CD4-positive, alpha-beta T cell (primary cell): ENCODE measurements around the gene APOBEC3A. TPM values are rescaled to one million over a fixed set of nuclear protein-coding genes. Genes with fewer than 3 reads are reported as not detected.
"Not testable (repeated sequence)": the region's sequence is repeated elsewhere in the genome, so short reads cannot be mapped to it uniquely, and the experiment has no call there.

Source experiments
- ATAC-seq: fragments of 200-7000 bp; cut with Tn5 transposase; one replicate; pipeline ENCODE4 v1.10.0; 2022; ENCODE audit warnings: mild to moderate bottlenecking; ENCODE audit not compliant: poor library complexity
- CTCF ChIA-PET: fragments of 350-600 bp; sonication (Branson Sonifier 250); formaldehyde crosslinking; loops from one replicate; lab custom pipeline; 2021; ENCODE audit warnings: antibody characterized with exemption, inconsistent platforms; lab: Charles Lee
- POLR2A ChIA-PET: fragments of 350-600 bp; sonication (Branson Sonifier 250); formaldehyde crosslinking; loops from one replicate; lab custom pipeline; 2021; ENCODE audit warnings: antibody characterized with exemption, inconsistent platforms; lab: Charles Lee
- DNase-seq, 14 experiments: peaks; one replicate each; pipeline ENCODE4 v3.0.0-alpha.2; 2013 to 2020; ENCODE audit warnings: mixed read lengths in 2 of 14
- H3K27ac ChIP-seq, 2 donors: one replicate each; pipeline versions ENCODE4 v1.5.1 to v1.7.0; 2013; ENCODE audit warnings: low read length in 2 of 2, low read depth in 1 of 2, mild to moderate bottlenecking in 1 of 2
- H3K27me3 ChIP-seq, 2 experiments: 1 replicate in 1 of 2; 2 replicates in 1 of 2; pipeline versions ENCODE4 v1.6.1 to v1.7.0; 2013; ENCODE audit warnings: low read length in 2 of 2, control low read depth in 1 of 2, mild to moderate bottlenecking in 1 of 2, moderate library complexity in 1 of 2; ENCODE audit not compliant: insufficient read depth in 2 of 2, control insufficient read depth in 1 of 2
- H3K36me3 ChIP-seq: one replicate; pipeline ENCODE4 v1.6.1; 2013; ENCODE audit warnings: low read length, control low read depth; ENCODE audit not compliant: insufficient read depth
- H3K4me1 ChIP-seq: one replicate; pipeline ENCODE4 v1.6.1; 2013; ENCODE audit warnings: low read length, control low read depth; ENCODE audit not compliant: insufficient read depth
- H3K4me3 ChIP-seq: one replicate; pipeline ENCODE4 v1.5.1; 2013; ENCODE audit warnings: mild to moderate bottlenecking, low read length, moderate library complexity
- H3K9me3 ChIP-seq, 2 experiments: 1 replicate in 1 of 2; 2 replicates in 1 of 2; pipeline versions ENCODE4 v1.6.1 to v1.7.0; 2013; ENCODE audit warnings: low read length in 2 of 2, mild to moderate bottlenecking in 2 of 2, control low read depth in 1 of 2, moderate library complexity in 1 of 2; ENCODE audit not compliant: control insufficient read depth in 1 of 2, insufficient read depth in 1 of 2
- H3K27ac Mint-ChIP-seq: one replicate; pipeline ENCODE4 v1.8.0; 2020; ENCODE audit warnings: mixed read lengths
- H3K27me3 Mint-ChIP-seq: one replicate; pipeline ENCODE4 v1.8.0; 2021; ENCODE audit warnings: mixed read lengths
- H3K36me3 Mint-ChIP-seq: one replicate; pipeline ENCODE4 v1.8.0; 2021; ENCODE audit warnings: low read depth, mixed read lengths
- H3K4me1 Mint-ChIP-seq: one replicate; pipeline ENCODE4 v1.8.0; 2021; ENCODE audit warnings: low read depth, mixed read lengths
- H3K4me3 Mint-ChIP-seq: one replicate; pipeline ENCODE4 v1.8.0; 2020; ENCODE audit warnings: mild to moderate bottlenecking, mixed read lengths
- H3K9me3 Mint-ChIP-seq: one replicate; pipeline ENCODE4 v1.8.0; 2020; ENCODE audit warnings: mixed read lengths
- intact Hi-C, 2 experiments: fragments of 100-400 bp; cut with DNase I in 1 of 2; cut with micrococcal nuclease in 1 of 2; formaldehyde crosslinking; loops; one replicate each; pipeline versions ENCODE4 v1.15.1 to v1.9.0; 2023 to 2025; cut with DNase I, micrococcal nuclease
- total RNA-seq, 174 experiments: library from RNA in 2 of 174; stranded (reverse) in 2 of 174; gene quantifications; one replicate each; pipeline ENCODE4 v1.2.3 and lab custom pipeline; 2021 to 2026
- TF ChIP-seq, protein P1 (sequence below): fragments of 200-600 bp; IDR thresholded peaks from one replicate; pipeline ENCODE4 v1.8.0; 2022; ENCODE audit warnings: antibody characterized with exemption, mild to moderate bottlenecking

The APOBEC3A gene
- total RNA-seq, 2 experiments from 2014 or later: 0.74 to 1.6 TPM

DNA sequence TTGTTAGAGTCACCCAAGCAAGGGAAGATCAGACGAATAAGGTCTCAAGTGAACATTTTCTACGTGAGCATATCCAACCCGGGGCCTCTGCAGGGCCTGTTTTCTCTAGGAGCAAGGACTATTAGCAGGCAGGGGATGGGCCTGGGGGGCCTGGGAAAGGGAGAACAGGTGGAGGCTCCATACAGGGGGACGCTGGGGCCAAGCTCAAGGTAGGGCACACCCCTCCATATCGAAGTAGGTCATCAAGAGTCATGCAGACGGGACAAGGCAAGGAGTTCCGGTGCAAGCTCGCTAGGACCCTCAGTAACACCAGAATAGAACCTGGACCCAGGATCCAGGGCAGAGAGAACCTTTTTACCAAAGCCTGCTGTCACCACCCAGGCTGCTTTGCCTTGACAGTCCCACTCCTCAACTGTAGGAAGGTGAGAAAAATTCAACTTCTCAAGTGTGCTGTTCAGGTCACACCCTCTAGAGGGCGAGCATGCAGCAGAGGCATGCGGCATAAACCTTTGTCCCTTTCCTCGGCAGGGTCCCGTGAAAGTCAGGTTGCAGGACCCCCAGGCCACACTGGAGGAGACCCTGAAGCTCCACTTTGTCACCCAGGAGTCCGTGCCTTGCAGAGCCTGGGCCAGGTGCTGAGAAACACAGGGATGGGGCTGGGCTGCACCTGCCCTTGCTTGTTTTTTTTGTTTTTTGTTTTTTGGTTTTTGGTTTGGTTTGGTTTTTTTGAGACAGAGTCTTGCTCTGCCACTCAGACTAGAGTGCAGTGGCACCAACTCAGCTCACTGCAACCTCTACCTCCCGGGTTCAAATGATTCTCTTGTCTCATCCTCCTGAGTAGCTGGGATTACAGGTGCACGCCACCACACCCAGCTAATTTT lies 16.1 kb downstream of the APOBEC3A start:
- H3K27me3 ChIP-seq: no peaks in the 10 kb centered on the region
- H3K4me3 Mint-ChIP-seq: no peak overlapping the region
- intact Hi-C loops: loop anchor here (1.0 kb wide), 1 partner anchor 30 kb away; no protein-coding TSS in a partner anchor
- H3K4me1 ChIP-seq: peaks cover 13% of the 10 kb centered on the region
- H3K27ac ChIP-seq: no peak overlapping the region
- ChIA-PET CTCF (interaction anchor here (0.8 to 1.6 kb wide), 4 partner anchors 11 to 146 kb away, joined by 3 to 10 read pairs (median 4); no protein-coding TSS in a partner anchor), POLR2A (interaction anchor here (1.8 kb wide), 1 partner anchor 30 kb away, joined by 5 read pairs; no protein-coding TSS in a partner anchor)
- ATAC-seq (peak; percentile 90), DNase-seq (peak; percentile 11 to 82 (median 45))
- no peaks in the 10 kb centered on the region for H3K36me3 Mint-ChIP-seq
- no peak overlapping the region for H3K27ac Mint-ChIP-seq
- no peaks in the 10 kb centered on the region for H3K9me3 ChIP-seq
- TF ChIP-seq, protein P1, sequence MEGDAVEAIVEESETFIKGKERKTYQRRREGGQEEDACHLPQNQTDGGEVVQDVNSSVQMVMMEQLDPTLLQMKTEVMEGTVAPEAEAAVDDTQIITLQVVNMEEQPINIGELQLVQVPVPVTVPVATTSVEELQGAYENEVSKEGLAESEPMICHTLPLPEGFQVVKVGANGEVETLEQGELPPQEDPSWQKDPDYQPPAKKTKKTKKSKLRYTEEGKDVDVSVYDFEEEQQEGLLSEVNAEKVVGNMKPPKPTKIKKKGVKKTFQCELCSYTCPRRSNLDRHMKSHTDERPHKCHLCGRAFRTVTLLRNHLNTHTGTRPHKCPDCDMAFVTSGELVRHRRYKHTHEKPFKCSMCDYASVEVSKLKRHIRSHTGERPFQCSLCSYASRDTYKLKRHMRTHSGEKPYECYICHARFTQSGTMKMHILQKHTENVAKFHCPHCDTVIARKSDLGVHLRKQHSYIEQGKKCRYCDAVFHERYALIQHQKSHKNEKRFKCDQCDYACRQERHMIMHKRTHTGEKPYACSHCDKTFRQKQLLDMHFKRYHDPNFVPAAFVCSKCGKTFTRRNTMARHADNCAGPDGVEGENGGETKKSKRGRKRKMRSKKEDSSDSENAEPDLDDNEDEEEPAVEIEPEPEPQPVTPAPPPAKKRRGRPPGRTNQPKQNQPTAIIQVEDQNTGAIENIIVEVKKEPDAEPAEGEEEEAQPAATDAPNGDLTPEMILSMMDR: peak; percentile 88
- no peaks in the 10 kb centered on the region for H3K36me3 ChIP-seq
- H3K4me1 Mint-ChIP-seq: peaks cover 4% of the 10 kb centered on the region
- peaks cover 20% of the 10 kb centered on the region for H3K27me3 Mint-ChIP-seq
- no peak overlapping the region for H3K4me3 ChIP-seq
- no peaks in the 10 kb centered on the region for H3K9me3 Mint-ChIP-seq

DNA sequence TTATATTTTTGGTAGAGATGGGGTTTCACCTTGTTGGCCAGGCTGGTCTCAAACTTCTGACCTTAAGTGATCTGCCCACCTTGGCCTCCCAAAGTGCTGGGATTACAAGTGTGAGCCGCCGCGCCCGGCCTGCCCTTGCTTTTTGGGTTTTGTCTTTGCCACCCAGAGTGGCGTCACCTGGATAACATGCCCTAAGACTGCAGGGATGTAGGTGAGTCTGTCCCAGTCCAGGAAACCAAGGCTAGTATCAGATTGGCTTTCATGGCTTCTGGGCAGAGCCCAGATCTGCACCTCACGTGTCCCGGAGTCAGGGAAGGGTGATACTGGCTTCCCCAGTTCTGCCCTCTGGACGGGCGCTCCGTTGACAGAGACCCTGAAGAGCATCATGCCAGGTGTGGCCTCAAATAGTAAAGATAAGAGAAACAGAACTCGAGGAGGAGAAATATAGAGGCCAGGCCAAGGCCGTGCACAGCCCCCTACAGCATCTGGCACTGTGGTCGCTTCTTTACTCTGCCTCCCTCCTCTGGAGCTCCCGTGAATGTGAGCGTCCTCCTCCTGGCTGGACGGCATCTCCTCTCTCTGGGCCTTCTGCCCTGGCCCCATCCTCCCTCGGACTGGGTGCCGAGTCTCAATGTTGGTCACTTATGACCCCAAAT lies 16.9 kb downstream of the APOBEC3A start:
- Histone ChIP-seq H3K27ac (no peak overlapping the region), H3K27me3 (no peaks in the 10 kb centered on the region), H3K36me3 (no peaks in the 10 kb centered on the region), H3K4me1 (peaks cover 11% of the 10 kb centered on the region), H3K9me3 (no peaks in the 10 kb centered on the region), H3K4me3 (no peak overlapping the region)
- Mint-ChIP-seq H3K27ac (no peak overlapping the region), H3K4me1 (peaks cover 4% of the 10 kb centered on the region), H3K4me3 (no peak overlapping the region), H3K36me3 (no peaks in the 10 kb centered on the region), H3K27me3 (peaks cover 20% of the 10 kb centered on the region), H3K9me3 (no peaks in the 10 kb centered on the region)
- ATAC-seq: no peak
- intact Hi-C loops: no loop called here
- TF ChIP-seq, protein P1: no peak
- ChIA-PET CTCF (interaction anchor here (0.8 to 1.6 kb wide), 4 partner anchors 11 to 145 kb away, joined by 3 to 10 read pairs (median 4); no protein-coding TSS in a partner anchor), POLR2A (interaction anchor here (1.8 kb wide), 1 partner anchor 29 kb away, joined by 5 read pairs; no protein-coding TSS in a partner anchor)
- peak in 1 of 14 experiments; percentile 23 for DNase-seq

DNA sequence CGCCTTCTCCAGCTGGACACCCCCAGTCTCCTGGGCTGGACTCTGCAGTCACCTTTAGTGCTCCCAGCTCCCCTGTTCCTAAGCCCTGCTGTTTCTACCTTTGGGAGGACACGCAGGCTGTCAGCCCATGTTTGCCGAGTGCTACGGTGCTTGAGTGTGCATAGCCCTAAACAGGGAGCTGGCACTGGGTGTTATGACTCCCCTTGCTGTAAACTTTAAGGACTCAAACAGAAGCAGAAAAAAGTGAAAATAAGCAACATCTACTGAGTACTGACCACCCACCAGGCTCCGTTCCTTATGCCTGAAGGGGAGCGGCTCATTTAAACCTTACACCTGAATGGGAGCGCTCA lies 17.4 kb downstream of the APOBEC3A start:
- Histone ChIP-seq H3K4me1 (peaks cover 11% of the 10 kb centered on the region), H3K27ac (no peak overlapping the region), H3K9me3 (no peaks in the 10 kb centered on the region), H3K4me3 (no peak overlapping the region), H3K27me3 (no peaks in the 10 kb centered on the region), H3K36me3 (no peaks in the 10 kb centered on the region)
- CTCF ChIA-PET: no interaction called here
- H3K36me3 Mint-ChIP-seq: no peaks in the 10 kb centered on the region
- no peak for ATAC-seq
- no peaks in the 10 kb centered on the region for H3K9me3 Mint-ChIP-seq
- peaks cover 4% of the 10 kb centered on the region for H3K4me1 Mint-ChIP-seq
- H3K4me3 Mint-ChIP-seq: no peak overlapping the region
- H3K27me3 Mint-ChIP-seq: peaks cover 20% of the 10 kb centered on the region
- intact Hi-C loops: no loop called here
- H3K27ac Mint-ChIP-seq: no peak overlapping the region
- POLR2A ChIA-PET: no interaction called here
- TF ChIP-seq, protein P1: no peak
- DNase-seq: no peak

DNA sequence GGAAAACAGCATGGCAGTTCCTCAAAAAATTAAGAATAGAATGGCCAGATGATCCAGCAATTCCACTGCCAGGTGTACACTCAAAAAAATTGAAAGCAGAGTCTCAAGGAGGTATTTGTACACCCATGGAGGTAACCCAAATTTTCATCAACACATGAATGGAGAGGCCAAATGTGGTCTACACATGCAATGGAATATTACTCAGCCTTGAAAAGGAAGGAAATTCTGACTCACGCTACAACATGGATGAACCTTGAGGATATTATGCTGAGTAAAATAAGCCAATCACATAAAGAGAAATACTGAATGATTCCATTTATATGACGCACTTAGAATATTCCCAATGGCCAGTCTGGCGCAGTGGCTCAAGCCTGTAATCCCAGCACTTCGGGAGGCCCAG lies 19.9 kb downstream of the APOBEC3A start:
- H3K4me3 ChIP-seq, H3K36me3 Mint-ChIP-seq, H3K27ac Mint-ChIP-seq, H3K27me3 Mint-ChIP-seq, H3K9me3 Mint-ChIP-seq, H3K27ac ChIP-seq, H3K4me3 Mint-ChIP-seq, H3K9me3 ChIP-seq, H3K36me3 ChIP-seq, CTCF ChIA-PET, DNase-seq, ATAC-seq, intact Hi-C loops, H3K27me3 ChIP-seq, POLR2A ChIA-PET: not testable (repeated sequence)
- peaks cover 16% of the 10 kb centered on the region for H3K4me1 Mint-ChIP-seq
- peaks cover 26% of the 10 kb centered on the region for H3K4me1 ChIP-seq
